GM23338 (cell line): ENCODE measurements around the gene RASGRF2. TPM values are rescaled to one million over a fixed set of nuclear protein-coding genes. Genes with fewer than 3 reads are reported as not detected.

Experiments
- ATAC-seq: fragments of 200-7000 bp; cut with Tn5 transposase; 3 replicates; pipeline ENCODE4 v1.9.1; 2020
- DNase-seq: peaks from one replicate; pipeline ENCODE4 v3.0.0-alpha.2; 2015; ENCODE audit warnings: low spot score
- H2AFZ ChIP-seq: fragments of 200-600 bp; sonication (generic); 2 replicates; pipeline ENCODE4 v1.8.0; 2016; ENCODE audit warnings: antibody characterized with exemption, mild to moderate bottlenecking, moderate library complexity
- H3F3A ChIP-seq: fragments of 200-600 bp; sonication (generic); replicated peaks from 2 replicates; pipeline ENCODE4 v1.8.0; 2017; ENCODE audit warnings: antibody characterized with exemption, mixed run types, low read depth
- H3K27ac ChIP-seq: fragments of 200-600 bp; sonication (generic); 2 replicates; pipeline ENCODE4 v1.6.1; 2016; ENCODE audit warnings: low read depth
- H3K27me3 ChIP-seq: fragments of 200-600 bp; sonication (generic); 2 replicates; pipeline ENCODE4 v1.8.0; 2016; ENCODE audit warnings: mild to moderate bottlenecking, mixed run types, moderate library complexity; ENCODE audit not compliant: insufficient read depth
- H3K36me3 ChIP-seq: fragments of 200-600 bp; sonication (generic); 2 replicates; pipeline ENCODE4 v1.8.0; 2016; ENCODE audit warnings: mild to moderate bottlenecking; ENCODE audit not compliant: insufficient read depth
- H3K4me1 ChIP-seq: fragments of 200-600 bp; sonication (generic); 2 replicates; pipeline ENCODE4 v1.8.0; 2016; ENCODE audit warnings: mild to moderate bottlenecking, moderate library complexity; ENCODE audit not compliant: insufficient read depth
- H3K4me2 ChIP-seq: fragments of 200-600 bp; sonication (generic); 2 replicates; pipeline ENCODE4 v1.7.1; 2017; ENCODE audit warnings: mixed run types
- H3K4me3 ChIP-seq: fragments of 200-600 bp; sonication (generic); 2 replicates; pipeline ENCODE4 v1.6.1; 2016; ENCODE audit warnings: mixed run types
- H3K79me2 ChIP-seq: fragments of 200-600 bp; sonication (generic); replicated peaks from 2 replicates; pipeline ENCODE4 v1.8.0; 2017; ENCODE audit warnings: mild to moderate bottlenecking; ENCODE audit not compliant: insufficient read depth
- H3K9me2 ChIP-seq: fragments of 200-600 bp; sonication (generic); 2 replicates; pipeline ENCODE4 v1.8.0; 2017; ENCODE audit not compliant: insufficient read depth
- H4K20me1 ChIP-seq: fragments of 200-600 bp; sonication (generic); replicated peaks from 2 replicates; pipeline ENCODE4 v1.8.0; 2017; ENCODE audit warnings: mild to moderate bottlenecking; ENCODE audit not compliant: insufficient read depth
- H3K27ac Mint-ChIP-seq: 2 replicates; pipeline ENCODE4 v1.8.0; 2020; ENCODE audit warnings: inconsistent platforms, mild to moderate bottlenecking, moderate library complexity, mixed read lengths
- H3K27me3 Mint-ChIP-seq: 3 replicates; pipeline ENCODE4 v1.8.0; 2022; ENCODE audit warnings: low read depth, mild to moderate bottlenecking, moderate library complexity, mixed read lengths, inconsistent platforms; ENCODE audit not compliant: insufficient read depth, poor library complexity
- H3K36me3 Mint-ChIP-seq: 3 replicates; pipeline ENCODE4 v1.8.0; 2021; ENCODE audit warnings: low read depth, mild to moderate bottlenecking, inconsistent platforms, moderate library complexity, mixed read lengths
- H3K4me1 Mint-ChIP-seq: 3 replicates; pipeline ENCODE4 v1.8.0; 2020; ENCODE audit warnings: mild to moderate bottlenecking, inconsistent platforms, mixed read lengths
- H3K4me3 Mint-ChIP-seq: 3 replicates; pipeline ENCODE4 v1.8.0; 2021; ENCODE audit warnings: moderate library complexity, mild to moderate bottlenecking, inconsistent platforms, mixed read lengths
- H3K9me3 Mint-ChIP-seq: 3 replicates; pipeline ENCODE4 v1.8.0; 2020; ENCODE audit warnings: moderate library complexity, mild to moderate bottlenecking, inconsistent platforms, mixed read lengths
- CREB1 ChIP-seq: fragments of 250-450 bp; sonication (Bioruptor Pico); IDR thresholded peaks from 2 replicates; pipeline ENCODE4 v1.5.0; 2020; ENCODE audit warnings: low read depth, mild to moderate bottlenecking, moderate library complexity
- CTCF ChIP-seq, 2 experiments: fragments of 200-600 bp in 1 of 2; sonication (generic) in 1 of 2; conservative IDR thresholded peaks; 2 replicates each; pipeline versions ENCODE4 v1.5.1 to v1.6.1; 2016 to 2017; ENCODE audit warnings: antibody characterized with exemption in 2 of 2, low read depth in 2 of 2, mild to moderate bottlenecking in 2 of 2, moderate library complexity in 1 of 2
- ETS1 ChIP-seq: IDR thresholded peaks from 2 replicates; pipeline ENCODE4 v1.6.1; 2016; ENCODE audit warnings: antibody characterized with exemption
- EZH2 ChIP-seq: fragments of 200-600 bp; sonication (generic); IDR thresholded peaks from one replicate; pipeline ENCODE4 v1.8.0; 2017; ENCODE audit warnings: antibody characterized with exemption, mild to moderate bottlenecking, low read depth; ENCODE audit not compliant: unreplicated experiment
- EZH2phosphoT487 ChIP-seq: fragments of 200-600 bp; sonication (generic); IDR thresholded peaks from one replicate; pipeline ENCODE4 v1.8.1; 2018; ENCODE audit warnings: antibody characterized with exemption; ENCODE audit not compliant: unreplicated experiment
- JUNB ChIP-seq: IDR thresholded peaks from one replicate; pipeline ENCODE4 v1.6.1; 2016; ENCODE audit warnings: antibody characterized with exemption; ENCODE audit not compliant: unreplicated experiment
- NANOG ChIP-seq: IDR thresholded peaks from 2 replicates; pipeline ENCODE4 v1.6.1; 2016; ENCODE audit warnings: antibody characterized with exemption, borderline replicate concordance
- POLR2AphosphoS5 ChIP-seq: IDR thresholded peaks from 2 replicates; pipeline ENCODE4 v1.6.1; 2016; ENCODE audit warnings: antibody characterized with exemption, low read depth
- REST ChIP-seq: IDR thresholded peaks from one replicate; pipeline ENCODE4 v1.6.1; 2018; ENCODE audit warnings: antibody characterized with exemption; ENCODE audit not compliant: unreplicated experiment
- STAT1 ChIP-seq: IDR thresholded peaks from one replicate; pipeline ENCODE4 v1.6.1; 2016; ENCODE audit warnings: antibody characterized with exemption; ENCODE audit not compliant: unreplicated experiment
- ZNF114 ChIP-seq: fragments of 250-450 bp; sonication (Bioruptor Pico); IDR thresholded peaks from 2 replicates; pipeline ENCODE4 v1.5.0; 2020; ENCODE audit warnings: mild to moderate bottlenecking, moderate library complexity
- ZNF331 ChIP-seq: fragments of 250-450 bp; sonication (Bioruptor Pico); IDR thresholded peaks from 2 replicates; pipeline ENCODE4 v1.5.0; 2020; ENCODE audit warnings: low read depth, mild to moderate bottlenecking, moderate library complexity
- ZNF462 ChIP-seq: fragments of 250-450 bp; sonication (Bioruptor Pico); IDR thresholded peaks from 2 replicates; pipeline ENCODE4 v1.5.0; 2020; ENCODE audit warnings: mild to moderate bottlenecking, moderate library complexity
- polyA plus RNA-seq: library from polyadenylated mRNA; unstranded; fragments of >200 nt; fragmentation: Nextera tagmentation; extraction: Ambion mirVana; gene quantifications from 2 replicates; pipeline ENCODE4 v1.2.1, GENCODE V29; 2016
- total RNA-seq: library from RNA; depleted of rRNA; stranded (reverse); fragments of >200 nt; shearing (Covaris generic); gene quantifications from 2 replicates; pipeline ENCODE4 v1.2.3, GENCODE V29; 2014

RASGRF2 gene
- total and polyA plus RNA-seq, 2 experiments from 2014 or later = 5.0 to 19.2 TPM

GRCh38 chr5:81203729-81204128 lies 243.6 kb downstream of the RASGRF2 start:
- H3K4me1 Mint-ChIP-seq = no peaks in the 10 kb centered on the region
- DNase-seq (no peak), ATAC-seq (no peak)
- Histone ChIP-seq H2AFZ (no peak overlapping the region), H3K27me3 (no peaks in the 10 kb centered on the region), H3K4me2 (no peak overlapping the region), H3K9me2 (no peaks in the 10 kb centered on the region), H3K4me1 (no peaks in the 10 kb centered on the region), H3K79me2 (no peaks in the 10 kb centered on the region), H4K20me1 (no peaks in the 10 kb centered on the region), H3K27ac (no peak overlapping the region), H3K36me3 (no peaks in the 10 kb centered on the region), H3K4me3 (no peak overlapping the region), H3F3A (no peaks in the 10 kb centered on the region)
- H3K27ac Mint-ChIP-seq = no peak overlapping the region
- no peaks in the 10 kb centered on the region for H3K9me3 Mint-ChIP-seq
- no peaks in the 10 kb centered on the region for H3K36me3 Mint-ChIP-seq
- TF ChIP-seq ZNF462 (CRISPR knock-in tag) (no peak), POLR2AphosphoS5 (no peak), REST (no peak), ZNF114 (CRISPR knock-in tag) (no peak), EZH2 (no peak), JUNB (no peak), ZNF331 (CRISPR knock-in tag) (no peak), NANOG (no peak), CREB1 (CRISPR knock-in tag) (no peak), ETS1 (no peak), STAT1 (no peak), CTCF (conservative IDR thresholded peaks at IDR 0.05; ENCODE audit: low read depth in 2 of 2) (no peak), EZH2phosphoT487 (no peak)
- no peak overlapping the region for H3K4me3 Mint-ChIP-seq
- peaks cover 1% of the 10 kb centered on the region for H3K27me3 Mint-ChIP-seq
